K562 (cell line): ENCODE data around the gene ST8SIA1. TPM values are rescaled to one million over a fixed set of nuclear protein-coding genes. Genes with fewer than 3 reads are reported as not detected.

Source experiments
- ATAC-seq: fragments of 200-7000 bp; cut with Tn5 transposase; 3 replicates; pipeline ENCODE4 v1.9.1; 2020; ENCODE audit warnings: moderate library complexity
- BruUV-seq: library from RNA; stranded (reverse); fragments of 400-500 nt; replicated peaks from 2 replicates; lab custom pipeline; 2021; lab: Mats Ljungman, UMichigan
- CTCF ChIA-PET: fragments of 300-600 bp; formaldehyde crosslinking; extraction: SDS; loops from one replicate; lab custom pipeline; 2021; ENCODE audit warnings: low intra/inter-chr PET ratio; lab: Yijun Ruan, JAX
- POLR2A ChIA-PET: fragments of 300-600, 350-650 bp; sonication (Branson Sonifier 250); formaldehyde crosslinking; extraction: SDS; loops from one replicate; lab custom pipeline; 2021; ENCODE audit warnings: antibody characterized with exemption, inconsistent platforms; lab: Yijun Ruan, JAX
- DNase-seq, 4 experiments: peaks; one replicate each; pipeline versions ENCODE4 v3.0.0 to v3.0.0-alpha.2; 2011 to 2018; ENCODE audit warnings: low spot score in 3 of 4, mixed read lengths in 3 of 4; ENCODE audit errors: extremely low read depth in 1 of 4
- FAIRE-seq: peaks from 2 replicates; lab custom pipeline; 2011; peaks lifted over from hg19 to GRCh38; lab: Jason Lieb, UNC
- H2AFZ ChIP-seq: 2 replicates; pipeline ENCODE4 v1.6.0; 2011; ENCODE audit warnings: low read depth, low read length, control low read depth, inconsistent platforms
- H3K27ac ChIP-seq: fragments of 200-600 bp; 3 replicates; pipeline ENCODE4 v1.8.0; 2011; ENCODE audit warnings: low read depth, mild to moderate bottlenecking, control low read depth, inconsistent platforms, low read length, moderate library complexity, mixed read lengths; ENCODE audit errors: extremely low read depth
- H3K27me3 ChIP-seq, 2 experiments: fragments of 300-600 bp in 1 of 2; 2 replicates in 1 of 2; 3 replicates in 1 of 2; pipeline versions ENCODE4 v1.6.0 to v1.8.0; 2011; ENCODE audit warnings: inconsistent platforms in 2 of 2, low read length in 2 of 2, mild to moderate bottlenecking in 1 of 2, mixed read lengths in 1 of 2, moderate library complexity in 1 of 2; ENCODE audit not compliant: control insufficient read depth in 2 of 2, insufficient read depth in 2 of 2
- H3K36me3 ChIP-seq: fragments of 300-600 bp; 3 replicates; pipeline ENCODE4 v1.8.0; 2011; ENCODE audit warnings: mild to moderate bottlenecking, low read length, inconsistent platforms; ENCODE audit not compliant: control insufficient read depth, insufficient read depth
- H3K4me1 ChIP-seq, 2 experiments: fragments of 200-600 bp in 1 of 2; replicated peaks in 1 of 2; 2 replicates in 1 of 2; 3 replicates in 1 of 2; pipeline versions ENCODE4 v1.5.1 to v1.8.0; 2011; ENCODE audit warnings: inconsistent platforms in 2 of 2, low read length in 2 of 2, mild to moderate bottlenecking in 1 of 2, mixed read lengths in 1 of 2, moderate library complexity in 1 of 2; ENCODE audit not compliant: control insufficient read depth in 2 of 2, insufficient read depth in 2 of 2
- H3K4me2 ChIP-seq: 2 replicates; pipeline ENCODE4 v1.6.1; 2011; ENCODE audit warnings: low read length, control low read depth, inconsistent platforms, mixed read lengths; ENCODE audit not compliant: insufficient read depth
- H3K4me3 ChIP-seq: fragments of 200-600 bp; sonication (generic), shearing (Covaris generic); 2 replicates; pipeline ENCODE4 v1.5.1; 2016; ENCODE audit warnings: control low read depth, inconsistent platforms
- H3K79me2 ChIP-seq: fragments of 200-600 bp; 3 replicates; pipeline ENCODE4 v1.8.0; 2011; ENCODE audit warnings: low read length, inconsistent platforms; ENCODE audit not compliant: control insufficient read depth, insufficient read depth
- H3K9ac ChIP-seq, 2 experiments: 2 replicates each; pipeline versions ENCODE4 v1.6.0 to v1.6.1; 2011; ENCODE audit warnings: low read depth in 2 of 2, low read length in 2 of 2, control low read depth in 1 of 2, inconsistent platforms in 1 of 2, mild to moderate bottlenecking in 1 of 2, mixed read lengths in 1 of 2; ENCODE audit not compliant: insufficient read depth in 1 of 2
- H3K9me1 ChIP-seq: one replicate; pipeline ENCODE4 v1.6.0; 2011; ENCODE audit warnings: inconsistent platforms, mild to moderate bottlenecking, low read length, moderate library complexity; ENCODE audit not compliant: control insufficient read depth, insufficient read depth
- H3K9me3 ChIP-seq: replicated peaks from 2 replicates; pipeline ENCODE4 v1.5.1; 2011; ENCODE audit warnings: low read depth, low read length, inconsistent platforms; ENCODE audit not compliant: control insufficient read depth, insufficient read depth
- H4K20me1 ChIP-seq: replicated peaks from 2 replicates; pipeline ENCODE4 v1.6.1; 2011; ENCODE audit warnings: low read length, inconsistent platforms, mixed read lengths; ENCODE audit not compliant: control insufficient read depth, insufficient read depth
- CBX1 ChIP-seq: sonication (generic); IDR thresholded peaks from 2 replicates; pipeline ENCODE4 v1.6.1; 2016; ENCODE audit warnings: antibody characterized with exemption, low read depth, mild to moderate bottlenecking
- E2F4 ChIP-seq: sonication (generic); formaldehyde crosslinking; IDR thresholded peaks from 2 replicates; pipeline ENCODE4 v1.8.0; 2022; ENCODE audit warnings: mild to moderate bottlenecking, low read depth, missing genetic modification reagents
- EGR1 ChIP-seq: fragments of 450-650 bp; conservative IDR thresholded peaks from 2 replicates; pipeline ENCODE4 v1.6.1; 2017; ENCODE audit warnings: mild to moderate bottlenecking
- FOXJ3 ChIP-seq: sonication (generic); formaldehyde crosslinking; IDR thresholded peaks from 2 replicates; pipeline ENCODE4 v1.4.0; 2020; ENCODE audit warnings: mild to moderate bottlenecking, missing genetic modification reagents
- GATAD2B ChIP-seq: fragments of 450-650 bp; IDR thresholded peaks from 2 replicates; pipeline ENCODE4 v1.6.1; 2017; ENCODE audit warnings: mild to moderate bottlenecking, borderline replicate concordance
- HNRNPUL1 ChIP-seq: fragments of 200-400 bp; formaldehyde crosslinking; IDR thresholded peaks from 2 replicates; pipeline ENCODE4 v1.6.1; 2017; ENCODE audit warnings: low read length
- JUND ChIP-seq, 2 experiments: IDR thresholded peaks; 2 replicates in 1 of 2; 3 replicates in 1 of 2; pipeline ENCODE4 v1.6.1; 2011; ENCODE audit warnings: borderline replicate concordance in 2 of 2, low read depth in 2 of 2, low read length in 2 of 2, improper control_type of control experiment in 1 of 2, missing biosample characterization in 1 of 2, missing genetic modification characterization in 1 of 2, missing genetic modification reagents in 1 of 2
- MCM3 ChIP-seq: fragments of 450-650 bp; IDR thresholded peaks from 2 replicates; pipeline ENCODE4 v1.6.1; 2016
- PHF21A ChIP-seq: fragments of 450-650 bp; IDR thresholded peaks from 2 replicates; pipeline ENCODE4 v1.6.1; 2017; ENCODE audit warnings: low read depth, borderline replicate concordance
- RHOXF2B ChIP-seq: fragments of 250-450 bp; sonication (Bioruptor Pico); conservative IDR thresholded peaks from 2 replicates; pipeline ENCODE4 v1.5.1; 2021
- TRIM28 ChIP-seq: fragments of 450-650 bp; IDR thresholded peaks from 2 replicates; pipeline ENCODE4 v1.6.1; 2017
- ZKSCAN8 ChIP-seq: fragments of 200-800 bp; sonication (Bioruptor generic); IDR thresholded peaks from 2 replicates; pipeline ENCODE4 v1.6.1; 2016; ENCODE audit warnings: missing genetic modification characterization, missing compliant biosample characterization
- WGBS: fragments of 100-300 bp; shearing (Covaris generic); methylation state at CpG from one replicate; pipeline ENCODE4 v1.1.6; 2016; ENCODE audit warnings: low coverage, mixed read lengths; ENCODE audit not compliant: insufficient coverage; ENCODE audit errors: missing lambda C conversion rate; 5-methylcytosine and 5-hydroxymethylcytosine counted together
- in situ Hi-C: fragments of 300-500 bp; cut with MboI; formaldehyde crosslinking; loops from 4 replicates; pipeline ENCODE4 v1.15.0; 2018; ENCODE audit warnings: inconsistent platforms, mixed read lengths
- intact Hi-C: fragments of 100-400 bp; cut with micrococcal nuclease; formaldehyde crosslinking; loops from 2 replicates; pipeline ENCODE4 v1.14.2; 2022
- polyA plus RNA-seq, 8 experiments: library from polyadenylated mRNA; depleted of rRNA in 4 of 8; stranded (reverse) in 5 of 8; unstranded in 3 of 8; fragments of >200 nt; fragmentation: Nextera tagmentation in 2 of 8; fragmentation: Illumina TruSeq in 1 of 8; extraction: Ambion mirVana in 2 of 8; extraction: Trizol in 1 of 8; gene quantifications; 2 replicates each; pipeline versions ENCODE4 v1.2.1 to v1.2.3, GENCODE V29; 2011 to 2014; ENCODE audit warnings: inconsistent platforms in 1 of 8, missing spikeins in 1 of 8
- total RNA-seq, 7 experiments: library from RNA; depleted of rRNA in 6 of 7; stranded (reverse); fragments of >200 nt in 6 of 7; fragmentation: Illumina TruSeq in 2 of 7; extraction: Trizol in 2 of 7; gene quantifications; 2 replicates each; pipeline versions ENCODE4 v1.2.1 to v1.2.3, GENCODE V29; 2011 to 2021; ENCODE audit warnings: low replicate concordance in 1 of 7
- TF ChIP-seq, protein P1 (sequence below): sonication (generic); formaldehyde crosslinking; IDR thresholded peaks from 2 replicates; pipeline ENCODE4 v1.8.1; 2023; ENCODE audit warnings: mild to moderate bottlenecking, missing genetic modification reagents
- TF ChIP-seq, protein P2 (sequence below): fragments of 450-650 bp; conservative IDR thresholded peaks from 2 replicates; pipeline ENCODE4 v1.6.1; 2016; ENCODE audit warnings: missing genetic modification characterization, low read depth, mild to moderate bottlenecking, missing compliant biosample characterization, moderate library complexity
- TF ChIP-seq, protein P3 (sequence below): sonication (generic); formaldehyde crosslinking; IDR thresholded peaks from 2 replicates; pipeline ENCODE4 v1.8.0; 2022; ENCODE audit warnings: missing genetic modification reagents, mild to moderate bottlenecking, moderate library complexity, borderline replicate concordance
- TF ChIP-seq, protein P4 (sequence below): IDR thresholded peaks from 2 replicates; pipeline ENCODE4 v1.6.1; 2014; ENCODE audit warnings: antibody characterized with exemption

The ST8SIA1 gene
- total and polyA plus RNA-seq, 9 of the 15 experiments (the other 6 are each of a cell fraction or from before 2014, with no cell fraction given), result 0.86 to 26.3 (median 4.3) TPM

DNA sequence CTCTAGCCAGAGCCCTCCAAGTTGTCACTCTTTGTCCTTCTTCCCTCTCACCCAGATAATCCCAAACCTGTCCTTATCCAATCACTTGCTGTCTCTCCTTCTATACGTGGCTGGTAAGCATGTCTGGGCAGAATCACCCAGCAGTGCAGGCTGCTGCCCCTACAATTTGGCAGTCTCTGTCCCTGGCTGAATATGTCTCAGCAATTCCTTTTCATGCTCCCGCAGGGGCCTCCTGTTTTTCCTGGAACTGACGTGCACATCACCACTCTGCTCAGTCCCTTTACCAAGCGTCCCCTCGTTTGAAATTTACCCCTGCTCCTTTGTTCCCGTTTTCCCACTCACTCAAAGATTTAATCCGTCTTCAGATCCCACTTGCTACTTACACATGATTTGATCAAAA is 80.0 kb downstream of the ST8SIA1 start (continued):
- TF ChIP-seq ZKSCAN8, result no peak

- no peaks in the 10 kb centered on the region; a peak in 1 of 5 replicates for H3K27me3 ChIP-seq
- no TSS peak for BruUV-seq
- H3K4me2 ChIP-seq, result no peak overlapping the region
- no peaks in the 10 kb centered on the region for H4K20me1 ChIP-seq
- H3K4me3 ChIP-seq, result no peak overlapping the region
- DNase-seq (no peak), FAIRE-seq (no peak), ATAC-seq (no peak)
- in situ Hi-C loops, result no loop called here
- no peaks in the 10 kb centered on the region for H3K9me3 ChIP-seq
- intact Hi-C loops, result no loop called here
- CTCF ChIA-PET, result no interaction called here
- WGBS, result 0% methylated on average over 3 of the region's 3 CpGs
- H3K9me1 ChIP-seq, result no peaks in the 10 kb centered on the region
- H3K36me3 ChIP-seq, result no peaks in the 10 kb centered on the region
- no peak overlapping the region for H3K27ac ChIP-seq
- POLR2A ChIA-PET, result no interaction called here
- H3K9ac ChIP-seq, result no peak overlapping the region
- H2AFZ ChIP-seq, result no peak overlapping the region
- no peaks in the 10 kb centered on the region for H3K79me2 ChIP-seq
- no peaks in the 10 kb centered on the region for H3K4me1 ChIP-seq
- no peak for TF ChIP-seq PHF21A
- no peak for TF ChIP-seq TRIM28
- TF ChIP-seq, protein P1, sequence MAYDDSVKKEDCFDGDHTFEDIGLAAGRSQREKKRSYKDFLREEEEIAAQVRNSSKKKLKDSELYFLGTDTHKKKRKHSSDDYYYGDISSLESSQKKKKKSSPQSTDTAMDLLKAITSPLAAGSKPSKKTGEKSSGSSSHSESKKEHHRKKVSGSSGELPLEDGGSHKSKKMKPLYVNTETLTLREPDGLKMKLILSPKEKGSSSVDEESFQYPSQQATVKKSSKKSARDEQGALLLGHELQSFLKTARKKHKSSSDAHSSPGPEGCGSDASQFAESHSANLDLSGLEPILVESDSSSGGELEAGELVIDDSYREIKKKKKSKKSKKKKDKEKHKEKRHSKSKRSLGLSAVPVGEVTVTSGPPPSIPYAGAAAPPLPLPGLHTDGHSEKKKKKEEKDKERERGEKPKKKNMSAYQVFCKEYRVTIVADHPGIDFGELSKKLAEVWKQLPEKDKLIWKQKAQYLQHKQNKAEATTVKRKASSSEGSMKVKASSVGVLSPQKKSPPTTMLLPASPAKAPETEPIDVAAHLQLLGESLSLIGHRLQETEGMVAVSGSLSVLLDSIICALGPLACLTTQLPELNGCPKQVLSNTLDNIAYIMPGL, result no peak
- TF ChIP-seq EGR1, result no peak
- no peak for TF ChIP-seq MCM3
- no peak for TF ChIP-seq HNRNPUL1
- TF ChIP-seq, protein P2, sequence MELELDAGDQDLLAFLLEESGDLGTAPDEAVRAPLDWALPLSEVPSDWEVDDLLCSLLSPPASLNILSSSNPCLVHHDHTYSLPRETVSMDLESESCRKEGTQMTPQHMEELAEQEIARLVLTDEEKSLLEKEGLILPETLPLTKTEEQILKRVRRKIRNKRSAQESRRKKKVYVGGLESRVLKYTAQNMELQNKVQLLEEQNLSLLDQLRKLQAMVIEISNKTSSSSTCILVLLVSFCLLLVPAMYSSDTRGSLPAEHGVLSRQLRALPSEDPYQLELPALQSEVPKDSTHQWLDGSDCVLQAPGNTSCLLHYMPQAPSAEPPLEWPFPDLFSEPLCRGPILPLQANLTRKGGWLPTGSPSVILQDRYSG (tag), result no peak
- TF ChIP-seq, protein P3, sequence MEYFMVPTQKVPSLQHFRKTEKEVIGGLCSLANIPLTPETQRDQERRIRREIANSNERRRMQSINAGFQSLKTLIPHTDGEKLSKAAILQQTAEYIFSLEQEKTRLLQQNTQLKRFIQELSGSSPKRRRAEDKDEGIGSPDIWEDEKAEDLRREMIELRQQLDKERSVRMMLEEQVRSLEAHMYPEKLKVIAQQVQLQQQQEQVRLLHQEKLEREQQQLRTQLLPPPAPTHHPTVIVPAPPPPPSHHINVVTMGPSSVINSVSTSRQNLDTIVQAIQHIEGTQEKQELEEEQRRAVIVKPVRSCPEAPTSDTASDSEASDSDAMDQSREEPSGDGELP, result no peak
- TF ChIP-seq CBX1, result no peak
- TF ChIP-seq, protein P4, sequence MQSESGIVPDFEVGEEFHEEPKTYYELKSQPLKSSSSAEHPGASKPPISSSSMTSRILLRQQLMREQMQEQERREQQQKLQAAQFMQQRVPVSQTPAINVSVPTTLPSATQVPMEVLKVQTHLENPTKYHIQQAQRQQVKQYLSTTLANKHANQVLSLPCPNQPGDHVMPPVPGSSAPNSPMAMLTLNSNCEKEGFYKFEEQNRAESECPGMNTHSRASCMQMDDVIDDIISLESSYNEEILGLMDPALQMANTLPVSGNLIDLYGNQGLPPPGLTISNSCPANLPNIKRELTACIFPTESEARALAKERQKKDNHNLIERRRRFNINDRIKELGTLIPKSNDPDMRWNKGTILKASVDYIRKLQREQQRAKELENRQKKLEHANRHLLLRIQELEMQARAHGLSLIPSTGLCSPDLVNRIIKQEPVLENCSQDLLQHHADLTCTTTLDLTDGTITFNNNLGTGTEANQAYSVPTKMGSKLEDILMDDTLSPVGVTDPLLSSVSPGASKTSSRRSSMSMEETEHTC, result no peak
- TF ChIP-seq JUND (IDR thresholded peaks at IDR 0.05; ENCODE audit: borderline replicate concordance, low read depth, low read length), result no peak
- TF ChIP-seq JUND (tag; IDR thresholded peaks at IDR 0.05; ENCODE audit: borderline replicate concordance, low read depth, low read length), result no peak
- no peak for TF ChIP-seq E2F4 (CRISPR knock-in tag)
- no peak for TF ChIP-seq RHOXF2B (CRISPR knock-in tag)
- TF ChIP-seq GATAD2B, result no peak
- TF ChIP-seq FOXJ3 (CRISPR knock-in tag), result no peak
Measured at GRCh38 chr12:22252057-22252456, 82.5 kb downstream of the ST8SIA1 start.
